ENCODE measurements around the gene INTS1.
A peak's percentile ranks its signal among the peaks of the same experiment; 100 is the strongest.
"Not testable (repeated sequence)": the region's sequence is repeated elsewhere in the genome, so short reads cannot be mapped to it uniquely, and the experiment has no call there.

Gene INTS1

GRCh38 chr7:1460821-1461645, 43.2 kb downstream of the INTS1 start:
- peak; percentile 81 for DNase-seq

GRCh38 chr7:1459920-1460820, 44.0 kb downstream of the INTS1 start:
- DNase-seq: peak; percentile 16

- DNase-seq: peak; percentile 97
Observed at GRCh38 chr7:1459512-1459892, 44.7 kb downstream of the INTS1 start.

- DNase-seq: peak; percentile 29
Observed at GRCh38 chr7:1458683-1459511, 45.3 kb downstream of the INTS1 start, which contains the start of gene MICALL2. MICALL2 (minus strand) TSS chr7:1459470; CDS start chr7:1459326, 144 bp downstream.

GRCh38 chr7:1457949-1458682, 46.1 kb downstream of the INTS1 start:
- no peak for DNase-seq

- no peak for DNase-seq
Observed at GRCh38 chr7:1457059-1457948, 46.9 kb downstream of the INTS1 start.

GRCh38 chr7:1455955-1456354, 48.2 kb downstream of the INTS1 start:
- no peak for DNase-seq

- no peak for DNase-seq
Observed at GRCh38 chr7:1455241-1455939, 48.8 kb downstream of the INTS1 start.

- DNase-seq: no peak
Observed at GRCh38 chr7:1454542-1454941, 49.6 kb downstream of the INTS1 start.

- DNase-seq: no peak
Observed at GRCh38 chr7:1452205-1452604, 52.0 kb downstream of the INTS1 start.

- DNase-seq: no peak
Observed at GRCh38 chr7:1450987-1451386, 53.2 kb downstream of the INTS1 start.

GRCh38 chr7:1450431-1450830, 53.8 kb downstream of the INTS1 start:
- DNase-seq: no peak

- DNase-seq: no peak
Observed at GRCh38 chr7:1449951-1450350, 54.2 kb downstream of the INTS1 start.

- no peak for DNase-seq
Observed at GRCh38 chr7:1449501-1449900, 54.7 kb downstream of the INTS1 start.

- DNase-seq: no peak
Observed at GRCh38 chr7:1448958-1449357, 55.2 kb downstream of the INTS1 start.

- DNase-seq: no peak
Observed at GRCh38 chr7:1447551-1448244, 56.5 kb downstream of the INTS1 start.

- no peak for DNase-seq
Observed at GRCh38 chr7:1447112-1447511, 57.1 kb downstream of the INTS1 start.

GRCh38 chr7:1446620-1447032, 57.6 kb downstream of the INTS1 start:
- no peak for DNase-seq

- not testable (repeated sequence) for DNase-seq
Observed at GRCh38 chr7:1446026-1446425, 58.2 kb downstream of the INTS1 start.

- no peak for DNase-seq
Observed at GRCh38 chr7:1445341-1445740, 58.8 kb downstream of the INTS1 start.

Data from MV-4-11 (cell line).